ENCODE data around the gene FKBP15. TPM values are rescaled to one million over a fixed set of nuclear protein-coding genes. Genes with fewer than 3 reads are reported as not detected.

Gene FKBP15
- total and polyA plus RNA-seq, 2 of the 13 experiments (the other 11 are each of a cell fraction or from before 2014, with no cell fraction given): 12.3 to 18.6 TPM

DNA sequence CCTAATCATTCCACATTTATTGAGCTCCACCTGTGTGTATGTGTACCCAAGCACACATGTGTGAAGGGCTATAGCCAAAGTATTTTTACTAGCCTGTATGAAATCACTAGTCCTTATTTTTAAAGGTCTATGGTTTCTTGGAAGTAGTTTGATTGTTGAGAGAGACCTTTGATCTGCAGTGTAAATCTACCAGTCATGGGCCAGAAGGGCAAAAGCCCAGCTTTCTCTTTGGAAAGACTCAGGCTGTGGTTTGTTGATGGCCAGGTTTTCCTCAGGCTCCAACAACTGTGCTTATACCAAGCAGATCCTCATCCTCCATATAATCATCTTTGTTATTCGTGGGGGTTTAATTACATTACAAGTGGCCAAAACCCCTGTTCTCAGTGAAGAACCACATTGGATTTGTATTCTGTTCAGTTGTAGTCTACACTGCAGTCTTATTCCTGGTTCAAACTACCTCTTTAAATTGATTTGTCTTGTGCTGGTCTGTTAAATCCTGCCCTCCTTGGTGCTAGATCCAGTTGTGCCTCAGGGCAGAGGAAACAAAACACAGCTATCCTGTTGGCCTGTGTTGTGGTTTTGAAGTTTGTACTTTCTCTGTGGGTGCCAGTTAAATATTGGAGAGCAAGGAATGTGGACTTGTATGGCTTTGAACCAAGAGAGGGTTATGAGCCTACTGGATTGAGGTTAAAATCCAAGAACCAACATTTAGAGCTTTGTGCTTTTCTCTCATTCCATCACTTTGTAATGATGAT is 41.0 kb upstream of the FKBP15 start:
- Histone ChIP-seq H3K4me1 (ENCODE audit: insufficient read depth, low read length) (peaks cover 18% of the 10 kb centered on the region), H3K9me3 (ENCODE audit: low read length) (no peaks in the 10 kb centered on the region), H2AFZ (ENCODE audit: low read length) (no peak overlapping the region), H3K4me3 (replicated peaks in 1 of 3; ENCODE audit: insufficient read depth in 1 of 3, low read depth in 2 of 3, low read length in 3 of 3) (no peak overlapping the region), H3K27me3 (ENCODE audit: control insufficient read depth in 1 of 2, insufficient read depth in 2 of 2, low read length in 2 of 2) (no peaks in the 10 kb centered on the region), H3K9ac (ENCODE audit: insufficient read depth, low read depth, low read length) (no peak overlapping the region), H3K27ac (ENCODE audit: extremely low read length, insufficient read depth, low read length) (peak overlapping the region; percentile 65), H3K4me2 (ENCODE audit: low read depth, low read length) (peak overlapping the region; percentile 23; the same call in 1 of the 2 replicates), H3K36me3 (replicated peaks in 1 of 2; ENCODE audit: control insufficient read depth in 1 of 2, insufficient read depth in 2 of 2, low read length in 2 of 2) (peaks cover 20 to 47% of the 10 kb centered on the region in 2 experiments), H3K79me2 (ENCODE audit: insufficient read depth, low read length) (no peaks in the 10 kb centered on the region), H4K20me1 (ENCODE audit: insufficient read depth, low read length) (no peaks in the 10 kb centered on the region)
- ChIA-PET CTCF (ENCODE audit: low intra/inter-chr PET ratio, low total read pairs) (no interaction called here), POLR2A (interaction anchor here (0.8 to 3.8 kb wide), 4 partner anchors 13 to 41 kb away, joined by 3 to 15 read pairs (median 4); partner anchors contain the start of genes CDC26, FKBP15, PRPF4 and SLC31A1)
- whole genome bisulfite sequencing (ENCODE audit: low lambda C conversion rate): 48% methylated on average over 1 of the region's 1 CpG
- in situ Hi-C loops (cut with HindIII; ENCODE audit: extremely low pct_ligation_motif_present, low pct_unique_long_range_greater_than_20kb): no loop called here
- DNase-seq (ENCODE audit: low spot score) (peak; percentile 35), ATAC-seq (peak; percentile 77), FAIRE-seq (no peak)
- no TSS peak for BruUV-seq (replicated peaks)
- intact Hi-C loops (cut with micrococcal nuclease; ENCODE audit: unreplicated experiment): loop anchor here (5.0 kb wide), 1 partner anchor 40 kb away; the partner anchor contains the start of genes FKBP15 and SLC31A1
- TF ChIP-seq ZNF549 (CRISPR knock-in tag; IDR thresholded peaks at IDR 0.05) (no peak), RERE (CRISPR knock-in tag; IDR thresholded peaks at IDR 0.05; ENCODE audit: low read depth) (no peak), ZNF761 (CRISPR knock-in tag; conservative IDR thresholded peaks at IDR 0.05) (no peak), SMAD1 (CRISPR knock-in tag; IDR thresholded peaks at IDR 0.05; ENCODE audit: borderline replicate concordance, low read depth) (no peak), MAZ (IDR thresholded peaks at IDR 0.05; ENCODE audit: borderline replicate concordance, low read depth, low read length) (no peak), MAZ (CRISPR knock-in tag; IDR thresholded peaks at IDR 0.05; ENCODE audit: low read depth) (no peak), ZNF24 (IDR thresholded peaks at IDR 0.05) (no peak), ELF4 (CRISPR knock-in tag; IDR thresholded peaks at IDR 0.05; ENCODE audit: borderline replicate concordance) (no peak), ZNF749 (CRISPR knock-in tag; IDR thresholded peaks at IDR 0.05; ENCODE audit: borderline replicate concordance) (no peak), ZNF878 (CRISPR knock-in tag; IDR thresholded peaks at IDR 0.05) (no peak), SP1 (IDR thresholded peaks at IDR 0.05) (no peak), SP1 (CRISPR knock-in tag; IDR thresholded peaks at IDR 0.05) (no peak), MTA1 (CRISPR knock-in tag; IDR thresholded peaks at IDR 0.05; ENCODE audit: borderline replicate concordance) (no peak), MXD1 (CRISPR knock-in tag; IDR thresholded peaks at IDR 0.05) (no peak), ZNF512B (CRISPR knock-in tag; IDR thresholded peaks at IDR 0.05; ENCODE audit: borderline replicate concordance) (no peak), TRIM24 (CRISPR knock-in tag; IDR thresholded peaks at IDR 0.05) (no peak)

Measured in HepG2 (cell line).